GM23248 (cell line): ENCODE measurements around the gene LMF2. TPM values are rescaled to one million over a fixed set of nuclear protein-coding genes. Genes with fewer than 3 reads are reported as not detected.

Source experiments
- DNase-seq: peaks from one replicate; pipeline ENCODE4 v3.0.0-alpha.2; 2015
- H2AFZ ChIP-seq: fragments of 200-600 bp; sonication (generic); 2 replicates; pipeline ENCODE4 v1.6.1; 2016; ENCODE audit warnings: antibody characterized with exemption
- H3F3A ChIP-seq: fragments of 200-600 bp; sonication (generic); 2 replicates; pipeline ENCODE4 v1.6.1; 2016; ENCODE audit warnings: mild to moderate bottlenecking, antibody characterized with exemption, mixed run types; ENCODE audit not compliant: insufficient read depth
- H3K27ac ChIP-seq: fragments of 200-600 bp; sonication (generic); 2 replicates; pipeline ENCODE4 v1.5.1; 2016; ENCODE audit warnings: mild to moderate bottlenecking
- H3K27me3 ChIP-seq: fragments of 200-600 bp; sonication (generic); replicated peaks from 2 replicates; pipeline ENCODE4 v1.6.1; 2016; ENCODE audit warnings: mild to moderate bottlenecking; ENCODE audit not compliant: insufficient read depth
- H3K36me3 ChIP-seq: fragments of 200-600 bp; sonication (generic); 2 replicates; pipeline ENCODE4 v1.6.1; 2016; ENCODE audit warnings: low read depth, mild to moderate bottlenecking
- H3K4me1 ChIP-seq: fragments of 200-600 bp; sonication (generic); 2 replicates; pipeline ENCODE4 v1.6.1; 2016; ENCODE audit warnings: mild to moderate bottlenecking; ENCODE audit not compliant: insufficient read depth
- H3K4me2 ChIP-seq: fragments of 200-600 bp; sonication (generic); one replicate; pipeline ENCODE4 v1.6.1; 2016; ENCODE audit warnings: mild to moderate bottlenecking; ENCODE audit not compliant: unreplicated experiment
- H3K4me3 ChIP-seq: fragments of 200-600 bp; sonication (generic); 2 replicates; pipeline ENCODE4 v1.5.1; 2016; ENCODE audit warnings: mild to moderate bottlenecking
- H3K79me2 ChIP-seq: fragments of 200-600 bp; sonication (generic); 2 replicates; pipeline ENCODE4 v1.6.1; 2016; ENCODE audit warnings: mild to moderate bottlenecking; ENCODE audit not compliant: insufficient read depth
- H3K9ac ChIP-seq: fragments of 200-600 bp; sonication (generic); 2 replicates; pipeline ENCODE4 v1.6.1; 2016; ENCODE audit warnings: mild to moderate bottlenecking
- H3K9me2 ChIP-seq: fragments of 200-600 bp; sonication (generic); 2 replicates; pipeline ENCODE4 v1.6.1; 2016; ENCODE audit warnings: mixed run types, mild to moderate bottlenecking, moderate library complexity; ENCODE audit not compliant: insufficient read depth
- H3K9me3 ChIP-seq: fragments of 200-600 bp; sonication (generic); one replicate; pipeline ENCODE4 v1.6.1; 2017; ENCODE audit warnings: low read depth
- H4K20me1 ChIP-seq: fragments of 200-600 bp; sonication (generic); 2 replicates; pipeline ENCODE4 v1.6.0; 2016; ENCODE audit not compliant: insufficient read depth
- EZH2 ChIP-seq: fragments of 200-600 bp; sonication (generic); IDR thresholded peaks from 2 replicates; pipeline ENCODE4 v1.6.1; 2018; ENCODE audit warnings: antibody characterized with exemption, mild to moderate bottlenecking; ENCODE audit not compliant: insufficient read depth, poor library complexity, severe bottlenecking
- EZH2phosphoT487 ChIP-seq: fragments of 200-600 bp; sonication (generic); IDR thresholded peaks from 2 replicates; pipeline ENCODE4 v1.6.1; 2018; ENCODE audit warnings: antibody characterized with exemption, moderate library complexity, mild to moderate bottlenecking, low read depth; ENCODE audit not compliant: insufficient read depth
- WGBS, 2 experiments: methylation state at CpG; one replicate each; pipeline ENCODE4 v1.1.6; 2015 to 2017; ENCODE audit warnings: low lambda C conversion rate in 2 of 2, low coverage in 1 of 2; ENCODE audit errors: missing lambda C conversion rate in 2 of 2; 5-methylcytosine and 5-hydroxymethylcytosine counted together
- in situ Hi-C: fragments of 300-500 bp; cut with MboI; formaldehyde crosslinking; loops from 2 replicates; pipeline ENCODE4 v1.15.0; 2020
- polyA plus RNA-seq: library from polyadenylated mRNA; unstranded; fragments of >200 nt; fragmentation: Nextera tagmentation; extraction: Ambion mirVana; gene quantifications from 2 replicates; pipeline ENCODE4 v1.2.1, GENCODE V29; 2016
- total RNA-seq: library from RNA; depleted of rRNA; stranded (reverse); fragments of >200 nt; shearing (Covaris generic); gene quantifications from 2 replicates; pipeline ENCODE4 v1.2.3, GENCODE V29; 2014

The LMF2 gene
- total and polyA plus RNA-seq, 2 experiments from 2014 or later = 95.0 to 101 TPM

GRCh38 chr22:50467341-50467740 is 40.2 kb downstream of the LMF2 start:
- Histone ChIP-seq H3K27me3 (no peaks in the 10 kb centered on the region), H4K20me1 (no peaks in the 10 kb centered on the region; the same call in 1 of the 2 replicates), H3K27ac (no peak overlapping the region), H3K4me1 (peaks cover 16% of the 10 kb centered on the region; the same call in 1 of the 2 replicates), H3K4me2 (no peak overlapping the region), H3K9me2 (no peaks in the 10 kb centered on the region), H3K79me2 (peaks cover 47% of the 10 kb centered on the region), H3K9ac (no peak overlapping the region), H3K4me3 (no peak overlapping the region), H3F3A (no peaks in the 10 kb centered on the region), H3K9me3 (no peaks in the 10 kb centered on the region), H3K36me3 (no peaks in the 10 kb centered on the region; the same call in 1 of the 2 replicates), H2AFZ (no peak overlapping the region)
- in situ Hi-C loops = no loop called here
- WGBS, 2 experiments = 85 to 89% methylated on average over 21 to 24 of the region's 24 CpGs
- TF ChIP-seq EZH2 (no peak), EZH2phosphoT487 (no peak)
- DNase-seq = no peak

- H3F3A ChIP-seq = no peaks in the 10 kb centered on the region
- H3K4me2 ChIP-seq = no peak overlapping the region
- H3K4me1 ChIP-seq = peaks cover 8% of the 10 kb centered on the region; the same call in 1 of the 2 replicates
- no peak overlapping the region for H3K4me3 ChIP-seq
- H3K9me2 ChIP-seq = no peaks in the 10 kb centered on the region
- no peak overlapping the region for H2AFZ ChIP-seq
- H3K79me2 ChIP-seq = peaks cover 26% of the 10 kb centered on the region
- no peaks in the 10 kb centered on the region for H3K9me3 ChIP-seq
- no peak overlapping the region for H3K27ac ChIP-seq
- no peaks in the 10 kb centered on the region for H3K27me3 ChIP-seq
- H3K9ac ChIP-seq = no peak overlapping the region
- TF ChIP-seq EZH2phosphoT487 = no peak
- TF ChIP-seq EZH2 = no peak
- H4K20me1 ChIP-seq = no peaks in the 10 kb centered on the region
- H3K36me3 ChIP-seq = no peaks in the 10 kb centered on the region; the same call in 1 of the 2 replicates
- DNase-seq = no peak
- 92 to 95% methylated on average over 23 to 30 of the region's 30 CpGs for WGBS, 2 experiments
- in situ Hi-C loops = no loop called here
Observed at GRCh38 chr22:50465066-50465930, 42.2 kb downstream of the LMF2 start.

DNA sequence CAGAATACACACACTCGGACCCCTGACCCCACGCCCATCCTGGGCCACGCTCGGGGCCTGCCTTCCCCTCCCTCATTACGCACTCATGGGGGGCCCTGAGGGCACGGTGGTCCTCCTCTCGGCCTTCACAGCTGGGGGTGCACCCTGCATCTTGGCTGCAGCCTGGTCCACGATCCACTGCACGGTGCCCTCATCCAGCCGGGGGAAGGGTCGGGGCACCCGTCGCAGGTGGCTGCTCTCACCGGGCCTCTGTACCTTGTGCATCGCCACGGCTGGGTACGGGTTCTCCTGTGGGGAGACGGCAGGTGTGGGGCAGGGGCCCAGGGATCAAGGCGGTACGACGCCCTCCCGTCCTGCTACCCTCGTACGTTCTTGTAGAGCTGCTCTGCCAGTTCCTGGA is 43.1 kb downstream of the LMF2 start:
- Histone ChIP-seq H3K27me3 (no peaks in the 10 kb centered on the region), H3K79me2 (peaks cover 18% of the 10 kb centered on the region), H3K4me1 (no peaks in the 10 kb centered on the region), H3K27ac (no peak overlapping the region), H3F3A (no peaks in the 10 kb centered on the region), H3K9me3 (no peaks in the 10 kb centered on the region), H3K36me3 (no peaks in the 10 kb centered on the region; the same call in 1 of the 2 replicates), H3K4me2 (no peak overlapping the region), H2AFZ (no peak overlapping the region), H3K9me2 (no peaks in the 10 kb centered on the region), H4K20me1 (no peaks in the 10 kb centered on the region), H3K9ac (no peak overlapping the region), H3K4me3 (no peak overlapping the region)
- no peak for TF ChIP-seq EZH2phosphoT487
- TF ChIP-seq EZH2 = no peak
- WGBS, 2 experiments = 91 to 98% methylated on average over 13 to 24 of the region's 24 CpGs
- in situ Hi-C loops = no loop called here
- DNase-seq = no peak

DNA sequence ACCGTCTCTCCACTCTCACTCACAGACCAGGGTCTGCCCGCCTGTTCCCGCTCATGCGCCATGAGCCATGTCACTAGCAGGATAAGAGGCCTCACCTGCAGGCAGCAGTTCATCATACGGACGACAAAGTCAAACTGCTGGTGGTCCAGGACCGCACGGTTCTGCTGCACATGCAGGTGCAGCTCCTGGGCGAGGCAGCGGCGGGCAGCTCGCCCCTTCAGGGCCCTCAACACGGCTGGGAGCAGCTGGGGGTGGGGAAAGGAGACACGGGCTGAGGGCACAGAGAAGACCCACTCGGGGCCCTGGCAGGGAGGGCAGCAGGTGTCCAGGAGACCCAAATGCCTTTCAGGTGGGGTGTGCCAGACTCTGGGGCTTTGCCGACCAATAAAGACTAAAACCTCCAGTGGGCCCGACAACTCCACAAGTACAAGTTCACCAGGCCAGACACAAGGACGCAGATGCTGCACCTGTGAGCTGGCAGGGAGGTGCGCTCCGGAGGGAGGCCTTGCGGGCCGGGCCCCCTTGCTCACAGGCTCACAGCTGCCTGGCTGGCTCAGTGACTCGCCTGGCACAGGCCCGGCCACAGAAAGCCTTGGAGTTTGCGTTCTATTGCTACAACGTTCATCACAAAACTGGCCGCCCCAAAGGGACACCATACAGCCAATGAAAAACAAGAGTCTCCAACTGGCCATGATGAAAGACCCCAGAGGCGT is 44.2 kb downstream of the LMF2 start:
- H3K9ac ChIP-seq = no peak overlapping the region
- no peak for DNase-seq
- in situ Hi-C loops = no loop called here
- H3F3A ChIP-seq = no peaks in the 10 kb centered on the region
- H3K27ac ChIP-seq = no peak overlapping the region
- WGBS, 2 experiments = 86 to 91% methylated on average over 23 to 28 of the region's 28 CpGs
- no peaks in the 10 kb centered on the region; the same call in 1 of the 2 replicates for H3K36me3 ChIP-seq
- no peaks in the 10 kb centered on the region for H3K27me3 ChIP-seq
- H2AFZ ChIP-seq = no peak overlapping the region
- TF ChIP-seq EZH2 (no peak), EZH2phosphoT487 (no peak)
- H3K4me3 ChIP-seq = no peak overlapping the region
- peaks cover 7% of the 10 kb centered on the region; the same call in 1 of the 2 replicates for H3K79me2 ChIP-seq
- H3K4me1 ChIP-seq = no peaks in the 10 kb centered on the region
- no peak overlapping the region for H3K4me2 ChIP-seq
- H3K9me2 ChIP-seq = no peaks in the 10 kb centered on the region
- no peaks in the 10 kb centered on the region for H4K20me1 ChIP-seq
- H3K9me3 ChIP-seq = no peaks in the 10 kb centered on the region
